Measurements from ENCODE around the gene HIF3A. TPM values are rescaled to one million over a fixed set of nuclear protein-coding genes. Genes with fewer than 3 reads are reported as not detected.

HIF3A gene
- total and polyA plus RNA-seq, 2 of the 8 experiments (the other 6 are each of a cell fraction or from before 2014, with no cell fraction given), result 38.6 to 38.8 TPM

DNA sequence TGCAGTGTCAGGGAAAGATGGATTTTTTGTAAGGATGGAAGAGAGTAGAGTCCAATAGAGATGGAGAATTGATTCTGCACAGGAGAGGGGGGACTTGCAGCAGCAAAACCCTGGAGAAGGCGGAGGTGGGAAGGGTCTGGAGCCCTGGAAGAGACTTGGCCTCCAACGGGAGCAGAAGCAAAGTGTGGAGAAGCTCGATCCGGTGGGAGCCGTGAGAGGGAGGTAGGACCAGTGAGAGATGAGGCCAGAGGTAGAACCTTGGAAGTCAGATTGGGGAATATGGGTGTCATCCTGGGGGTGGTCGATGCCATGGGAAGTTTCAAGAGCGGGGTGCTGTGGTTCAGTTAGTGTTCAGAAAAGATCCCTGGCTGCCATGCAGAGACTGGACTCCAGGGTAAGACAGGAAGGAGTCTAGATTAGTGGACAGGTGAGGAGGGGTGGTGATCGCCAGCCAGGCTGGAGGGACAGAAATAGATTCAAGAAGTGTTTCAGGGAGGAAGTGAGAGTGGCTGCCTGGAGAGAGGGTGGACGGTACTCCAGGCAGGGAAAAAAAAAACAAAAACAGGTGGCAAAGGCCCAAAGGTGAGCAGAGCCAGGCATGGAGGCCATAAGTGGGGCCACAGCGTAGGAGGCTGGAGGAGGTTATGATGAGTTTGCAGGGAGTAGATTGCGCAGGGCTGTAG lies 52.6 kb downstream of the HIF3A start:
- CTCF ChIA-PET (ENCODE audit: partially characterized antibody), result interaction anchor here (0.8 to 4.3 kb wide), 5 partner anchors 21 to 299 kb away, joined by 3 to 58 read pairs (median 3); no protein-coding TSS in a partner anchor
- no peak for FAIRE-seq
- DNase-seq (ENCODE audit: low read depth in 1 of 2, low spot score in 2 of 2), result no peak
- Histone ChIP-seq H2AK5ac (ENCODE audit: low read depth, low read length) (no peak overlapping the region), H3K9ac (replicated peaks in 1 of 4; ENCODE audit: extremely low read depth in 1 of 4, low read depth in 3 of 4, low read length in 3 of 4) (no peak overlapping the region; a peak in 2 of 7 replicates), H3K36me3 (ENCODE audit: control insufficient read depth in 2 of 4, insufficient read depth in 4 of 4, low read length in 3 of 4) (peaks cover 10 to 15% (median 12%) of the 10 kb centered on the region in 4 experiments; a peak in 6 of 8 replicates), H2BK15ac (ENCODE audit: low read length) (no peak overlapping the region), H3K4me3 (ENCODE audit: extremely low read depth in 1 of 4, insufficient read depth in 2 of 4, low read depth in 3 of 4, low read length in 4 of 4) (no peak overlapping the region), H4K20me1 (replicated peaks in 1 of 2; ENCODE audit: control insufficient read depth in 1 of 2, insufficient read depth in 2 of 2, low read length in 2 of 2) (peaks cover 11 to 23% of the 10 kb centered on the region in 2 experiments), H3K56ac (replicated peaks; ENCODE audit: insufficient read length, low read depth, low read length) (no peak overlapping the region), H2BK120ac (replicated peaks; ENCODE audit: low read depth, low read length) (no peak overlapping the region), H3K9me3 (ENCODE audit: insufficient read depth in 2 of 2, low read depth in 1 of 2, low read length in 1 of 2) (peaks cover 0 to 2% of the 10 kb centered on the region in 2 experiments; a peak in 1 of 4 replicates), H3K14ac (ENCODE audit: insufficient read length) (no peak overlapping the region), H3K27ac (ENCODE audit: low read depth, low read length) (no peak overlapping the region), H4K91ac (replicated peaks; ENCODE audit: insufficient read length, low read length) (no peak overlapping the region), H3K4me2 (ENCODE audit: insufficient read depth in 1 of 2, low read depth in 2 of 2, low read length in 2 of 2) (peak overlapping the region; percentile 5 to 26; a peak in 1 of 4 replicates), H2BK20ac (ENCODE audit: low read length) (no peak overlapping the region), H3K4ac (replicated peaks; ENCODE audit: insufficient read length, low read depth, low read length) (no peak overlapping the region), H2BK12ac (ENCODE audit: low read depth, low read length) (no peak overlapping the region), H3K4me1 (replicated peaks in 1 of 4; ENCODE audit: control insufficient read depth in 3 of 4, insufficient read depth in 4 of 4, low read length in 3 of 4) (peaks cover 3 to 16% (median 5%) of the 10 kb centered on the region in 4 experiments), H2AFZ (ENCODE audit: low read length) (no peak overlapping the region), H3K27me3 (replicated peaks in 1 of 4; ENCODE audit: control insufficient read depth in 3 of 4, extremely low read depth in 1 of 4, insufficient read depth in 3 of 4, low read length in 3 of 4) (no peaks in the 10 kb centered on the region), H3K23ac (ENCODE audit: insufficient read length) (no peak overlapping the region), H3K18ac (ENCODE audit: extremely low read depth, low read length) (no peak overlapping the region), H4K5ac (ENCODE audit: insufficient read length, low read depth, low read length) (no peak overlapping the region), H2BK5ac (ENCODE audit: low read depth, low read length) (no peak overlapping the region), H4K8ac (ENCODE audit: extremely low read depth, insufficient read depth, low read length) (no peak overlapping the region), H3K23me2 (ENCODE audit: low read depth, low read length) (peaks cover 2% of the 10 kb centered on the region; the same call in 1 of the 2 replicates), H3K79me2 (ENCODE audit: control insufficient read depth in 1 of 2, insufficient read depth in 2 of 2, low read length in 2 of 2) (peaks cover 8 to 54% of the 10 kb centered on the region in 2 experiments; a peak in 3 of 4 replicates), H3K79me1 (ENCODE audit: low read depth, low read length) (peaks cover 14% of the 10 kb centered on the region)
- TF ChIP-seq KDM5A (IDR thresholded peaks at IDR 0.05; ENCODE audit: low read length), result no peak
- TF ChIP-seq SRF (IDR thresholded peaks at IDR 0.05; ENCODE audit: low read depth, low read length), result no peak
- no peak for TF ChIP-seq HDAC6 (IDR thresholded peaks at IDR 0.05; ENCODE audit: low read depth, low read length)
- no peak for TF ChIP-seq RAD21 (IDR thresholded peaks at IDR 0.05 in 1 of 2, conservative IDR thresholded peaks at IDR 0.05 in 1 of 2; ENCODE audit: low read depth in 2 of 2, low read length in 2 of 2)
- TF ChIP-seq GABPA (IDR thresholded peaks at IDR 0.05; ENCODE audit: borderline replicate concordance, insufficient read depth, low read length), result no peak
- TF ChIP-seq, protein P1, sequence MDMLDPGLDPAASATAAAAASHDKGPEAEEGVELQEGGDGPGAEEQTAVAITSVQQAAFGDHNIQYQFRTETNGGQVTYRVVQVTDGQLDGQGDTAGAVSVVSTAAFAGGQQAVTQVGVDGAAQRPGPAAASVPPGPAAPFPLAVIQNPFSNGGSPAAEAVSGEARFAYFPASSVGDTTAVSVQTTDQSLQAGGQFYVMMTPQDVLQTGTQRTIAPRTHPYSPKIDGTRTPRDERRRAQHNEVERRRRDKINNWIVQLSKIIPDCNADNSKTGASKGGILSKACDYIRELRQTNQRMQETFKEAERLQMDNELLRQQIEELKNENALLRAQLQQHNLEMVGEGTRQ (IDR thresholded peaks at IDR 0.05; ENCODE audit: low read length), result no peak
- no peak for TF ChIP-seq GTF2F1 (IDR thresholded peaks at IDR 0.05; ENCODE audit: borderline replicate concordance, low read depth, low read length)
- TF ChIP-seq CHD1 (IDR thresholded peaks at IDR 0.05; ENCODE audit: low read depth, low read length), result no peak
- TF ChIP-seq EZH2 (IDR thresholded peaks at IDR 0.05; ENCODE audit: low read depth, low read length, severe bottlenecking), result no peak
- POLR2A ChIA-PET (ENCODE audit: partially characterized antibody), result no interaction called here
- 92% methylated on average over 11 of the region's 11 CpGs; no CpG with 5 or more reads in 1 of the 2 experiments for WGBS, 2 experiments (ENCODE audit: extremely low coverage in 1 of 2, insufficient coverage in 1 of 2, insufficient read length in 1 of 2, insufficient replicate concordance in 2 of 2, low coverage in 1 of 2, low lambda C conversion rate in 2 of 2, missing lambda C conversion rate in 1 of 2)

Measured in H1 (cell line).